Central memory CD4-positive, alpha-beta T cell (primary cell): ENCODE data around the gene CARMIL1.

ENCODE experiments used
- DNase-seq: peaks from one replicate; pipeline ENCODE4 v3.0.0; 2022

CARMIL1 gene

GRCh38 chr6:25630508-25631278 lies 351.5 kb downstream of the CARMIL1 start:
- DNase-seq: no peak

GRCh38 chr6:25635886-25636317 lies 356.7 kb downstream of the CARMIL1 start:
- no peak for DNase-seq

DNA sequence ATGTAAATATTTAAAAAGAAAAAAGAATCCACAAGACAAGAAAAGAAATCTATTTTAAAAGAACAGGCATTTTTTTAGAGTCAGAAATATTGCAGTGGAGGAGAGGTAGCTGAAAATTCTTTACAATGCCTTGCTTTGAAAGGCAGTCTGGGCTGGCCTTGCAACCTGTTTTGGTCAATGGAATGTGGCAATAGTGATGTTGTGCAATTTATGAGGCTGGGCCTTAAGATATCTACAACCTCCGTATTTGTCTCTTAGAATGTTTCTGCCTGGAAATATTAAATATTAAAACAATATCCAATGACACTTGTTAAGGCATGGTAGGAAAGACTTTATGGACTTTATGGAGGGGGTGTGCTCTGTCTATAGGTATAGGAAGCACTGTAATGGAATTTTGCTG lies 358.0 kb downstream of the CARMIL1 start:
- DNase-seq: no peak

DNA sequence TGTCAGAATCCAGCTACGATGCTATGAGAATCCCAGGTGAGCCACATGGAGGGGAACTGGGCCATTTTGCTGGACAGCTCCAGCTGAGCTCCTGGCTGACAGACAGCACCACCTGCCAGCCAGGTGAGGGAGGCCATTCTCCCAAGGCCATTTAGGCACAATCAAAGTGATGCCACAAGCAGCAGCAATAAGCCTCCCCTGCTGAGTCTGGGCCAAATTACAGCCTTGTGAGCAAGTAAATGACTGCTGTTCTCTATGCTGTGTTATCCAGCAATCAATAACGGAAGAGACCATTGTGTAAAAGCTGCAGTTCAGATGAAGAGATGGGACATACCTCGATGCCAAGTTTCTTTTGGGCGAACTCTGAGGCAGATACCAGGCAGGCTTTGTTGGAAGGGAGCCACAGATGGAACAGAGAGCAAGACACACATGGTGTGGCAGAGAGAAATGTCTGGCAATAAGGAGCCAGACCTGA lies 358.8 kb downstream of the CARMIL1 start:
- no peak for DNase-seq

DNA sequence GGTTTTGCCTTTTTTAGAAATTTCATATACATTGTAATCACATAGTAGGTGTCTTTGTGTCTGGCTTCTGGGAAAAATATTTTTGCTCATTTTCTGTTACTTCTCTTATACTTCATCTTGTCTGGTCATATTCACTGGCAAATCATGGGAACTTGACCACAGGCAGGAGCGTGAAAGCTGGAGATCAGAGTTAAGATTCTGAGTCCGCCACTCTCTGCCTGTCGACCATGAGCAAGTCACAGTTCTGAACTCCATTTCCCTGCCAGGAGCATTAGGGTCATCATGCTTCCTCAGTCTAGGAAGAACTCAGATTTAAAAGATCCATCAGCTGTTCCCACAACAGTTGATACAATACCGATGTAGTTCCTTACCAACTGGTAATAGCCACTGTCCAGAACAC lies 360.5 kb downstream of the CARMIL1 start:
- DNase-seq: no peak

DNA sequence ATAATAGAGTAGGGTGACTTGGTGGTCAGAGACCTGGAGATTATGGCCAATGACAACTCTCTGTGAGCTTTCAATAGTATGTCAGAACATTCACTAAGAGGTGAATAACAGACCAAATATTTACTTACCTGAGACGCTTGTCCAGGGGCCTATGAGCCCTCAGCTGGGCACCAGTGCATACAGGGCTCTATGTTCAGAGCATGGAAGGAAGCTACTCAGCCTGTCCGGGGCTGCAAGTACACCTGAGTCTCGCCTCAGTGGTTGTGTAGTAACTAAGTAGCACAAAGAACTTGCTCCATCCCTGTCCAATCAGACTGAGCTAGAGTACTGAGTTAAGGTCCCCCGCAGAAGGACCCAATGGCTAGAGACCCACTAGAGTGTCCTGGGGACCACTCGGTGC lies 361.3 kb downstream of the CARMIL1 start:
- no peak for DNase-seq

GRCh38 chr6:25640891-25641290 lies 361.7 kb downstream of the CARMIL1 start:
- no peak for DNase-seq

- DNase-seq: no peak
These were observed 362.2 kb downstream of the CARMIL1 start for GRCh38 chr6:25641377-25641776.

DNA sequence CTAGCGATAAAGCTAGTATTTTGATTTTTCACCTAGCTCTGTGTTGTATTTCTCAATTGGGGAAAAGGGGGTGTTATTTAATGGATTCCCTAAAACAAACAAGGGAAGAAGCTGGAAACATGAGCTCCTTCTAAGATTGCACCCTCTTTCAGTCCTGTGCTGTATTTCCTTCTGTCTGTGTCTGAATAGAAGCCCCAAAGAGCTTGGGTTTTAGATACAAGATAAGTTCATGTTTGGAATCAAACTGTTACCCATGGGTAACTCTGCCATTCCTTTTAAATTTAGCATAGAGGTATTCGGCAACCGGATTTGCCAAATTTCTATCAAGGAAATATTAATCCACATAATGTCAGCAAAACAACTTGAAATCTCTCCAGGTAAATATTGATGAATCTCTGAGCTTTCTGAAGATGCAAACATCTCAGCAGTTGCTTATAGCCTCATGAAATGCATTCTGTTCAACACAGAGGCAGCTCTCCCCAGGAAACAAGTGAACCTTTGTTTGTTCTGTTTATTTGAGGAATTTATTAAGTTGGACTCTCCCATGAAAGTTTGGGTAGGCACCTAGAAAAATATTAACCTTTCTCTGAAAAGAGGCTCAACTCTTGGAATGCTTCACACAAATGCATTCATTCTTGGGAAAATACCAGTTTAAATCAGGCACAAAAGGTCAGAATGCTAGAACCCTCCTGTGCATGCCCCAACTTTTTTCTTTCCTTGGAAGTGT lies 362.9 kb downstream of the CARMIL1 start:
- no peak for DNase-seq

DNA sequence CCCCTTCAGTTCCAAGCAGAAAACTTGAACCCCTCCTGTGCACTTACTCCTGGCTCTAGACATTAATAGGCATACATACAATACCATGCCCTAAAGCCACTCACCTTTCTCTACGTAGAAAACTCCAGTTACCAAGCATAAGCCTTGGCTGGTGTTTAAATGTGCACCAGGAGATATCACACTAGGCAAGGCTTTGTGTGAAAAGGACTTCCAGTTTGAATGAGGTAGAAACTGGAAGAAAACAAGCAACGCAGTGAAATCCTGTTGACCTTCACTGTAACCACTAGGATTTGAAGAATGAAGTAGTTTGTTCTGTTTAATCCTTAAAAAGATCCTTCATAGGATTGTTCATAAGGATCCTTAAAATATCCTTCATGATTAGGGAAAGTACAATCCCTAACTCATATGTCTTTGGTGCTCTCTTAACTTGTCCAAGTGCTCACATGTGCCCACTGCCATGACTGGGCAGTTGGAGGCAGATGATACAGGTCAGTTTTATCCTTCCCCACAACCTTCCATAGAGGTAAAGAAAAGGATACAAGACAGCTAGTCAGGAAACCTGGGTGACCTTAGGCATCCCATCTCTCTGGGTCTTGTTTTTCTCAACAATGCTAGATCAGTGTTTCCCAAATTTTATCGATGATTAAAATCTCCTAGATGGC lies 363.6 kb downstream of the CARMIL1 start:
- no peak for DNase-seq

DNA sequence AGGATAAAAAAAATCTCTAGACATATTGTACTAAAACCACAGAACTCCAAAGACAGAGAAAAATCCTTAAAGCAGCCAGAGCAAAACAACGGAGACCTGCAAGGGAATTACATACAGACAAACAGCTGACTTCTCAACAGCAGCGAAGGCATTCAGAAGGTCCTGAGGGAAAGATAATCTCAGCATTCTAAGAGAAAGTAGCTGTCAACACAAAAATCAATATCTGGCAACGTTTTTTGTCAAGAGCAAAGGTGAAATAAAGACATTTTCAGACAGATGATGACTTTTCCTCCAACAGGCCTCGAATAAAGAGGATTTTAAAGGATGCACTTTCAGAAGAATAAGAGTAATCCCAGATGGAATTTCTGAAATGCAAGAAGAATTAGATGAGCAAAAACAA lies 366.7 kb downstream of the CARMIL1 start:
- DNase-seq: no peak

GRCh38 chr6:25649611-25650010 lies 370.4 kb downstream of the CARMIL1 start:
- DNase-seq: no peak

DNA sequence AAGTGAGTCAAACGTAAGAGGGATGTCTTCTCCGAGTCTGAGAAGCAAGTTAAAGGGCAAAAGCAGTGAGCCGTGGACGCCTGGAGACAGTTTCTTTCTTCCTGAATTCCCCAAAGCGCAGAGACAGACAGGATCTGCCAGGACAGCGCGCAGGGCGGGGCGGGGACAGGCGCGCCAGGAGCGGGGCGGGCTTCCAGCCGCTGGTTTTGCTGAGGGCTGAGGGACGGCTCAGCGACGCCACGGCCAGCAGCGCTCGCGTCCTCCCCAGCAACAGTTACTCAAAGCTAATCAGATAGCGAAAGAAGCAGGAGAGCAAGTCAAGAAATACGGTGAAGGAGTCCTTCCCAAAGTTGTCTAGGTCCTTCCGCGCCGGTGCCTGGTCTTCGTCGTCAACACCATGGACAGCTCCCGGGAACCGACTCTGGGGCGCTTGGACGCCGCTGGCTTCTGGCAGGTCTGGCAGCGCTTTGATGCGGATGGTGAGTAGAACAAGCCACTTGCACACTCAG lies 372.9 kb downstream of the CARMIL1 start, which contains the start of gene SCGN:
TSS of gene SCGN (plus strand) at position 209 of the 509 bp plus-strand sequence. CDS start at position 398, 189 bp downstream.
- no peak for DNase-seq

DNA sequence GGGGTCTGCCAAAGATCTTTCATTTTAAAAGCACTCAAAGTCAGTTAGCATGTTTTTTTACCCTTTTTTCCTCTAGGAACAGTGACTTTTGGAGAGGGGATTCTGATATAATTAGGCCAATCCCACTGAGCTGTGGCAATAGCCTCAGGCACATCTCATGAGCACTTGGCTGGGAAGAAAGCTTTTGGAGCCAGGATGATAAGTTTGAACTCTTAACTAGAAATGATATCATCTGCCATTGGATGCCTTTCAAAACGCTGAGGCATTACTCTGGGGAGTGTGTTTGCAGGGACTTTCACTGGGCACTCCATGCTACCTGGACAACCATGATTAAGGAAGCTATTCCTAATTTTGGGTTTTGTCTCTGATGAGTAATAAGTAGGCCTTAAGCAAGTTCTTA lies 376.5 kb downstream of the CARMIL1 start:
- DNase-seq: no peak

- DNase-seq: no peak
These were observed 380.6 kb downstream of the CARMIL1 start for GRCh38 chr6:25659633-25660368.

DNA sequence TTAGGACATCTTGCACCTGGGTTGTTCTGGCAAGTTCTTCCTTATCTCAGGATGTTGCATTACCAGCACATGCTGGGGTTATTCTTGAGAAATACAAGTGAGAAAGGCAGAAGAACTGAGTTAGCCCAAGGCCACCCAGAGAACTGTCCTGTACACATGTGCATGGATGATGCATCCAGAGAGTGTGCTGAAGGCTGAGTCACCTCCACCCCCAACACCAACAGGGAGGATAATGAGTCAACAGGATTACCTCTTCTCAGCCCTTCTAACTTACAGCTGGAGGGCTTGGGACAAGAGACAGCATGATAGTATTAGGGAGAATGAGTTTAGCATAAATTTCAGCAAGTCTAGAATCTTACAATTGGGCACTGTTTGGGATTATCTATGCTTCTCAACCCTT lies 381.3 kb downstream of the CARMIL1 start:
- no peak for DNase-seq

DNA sequence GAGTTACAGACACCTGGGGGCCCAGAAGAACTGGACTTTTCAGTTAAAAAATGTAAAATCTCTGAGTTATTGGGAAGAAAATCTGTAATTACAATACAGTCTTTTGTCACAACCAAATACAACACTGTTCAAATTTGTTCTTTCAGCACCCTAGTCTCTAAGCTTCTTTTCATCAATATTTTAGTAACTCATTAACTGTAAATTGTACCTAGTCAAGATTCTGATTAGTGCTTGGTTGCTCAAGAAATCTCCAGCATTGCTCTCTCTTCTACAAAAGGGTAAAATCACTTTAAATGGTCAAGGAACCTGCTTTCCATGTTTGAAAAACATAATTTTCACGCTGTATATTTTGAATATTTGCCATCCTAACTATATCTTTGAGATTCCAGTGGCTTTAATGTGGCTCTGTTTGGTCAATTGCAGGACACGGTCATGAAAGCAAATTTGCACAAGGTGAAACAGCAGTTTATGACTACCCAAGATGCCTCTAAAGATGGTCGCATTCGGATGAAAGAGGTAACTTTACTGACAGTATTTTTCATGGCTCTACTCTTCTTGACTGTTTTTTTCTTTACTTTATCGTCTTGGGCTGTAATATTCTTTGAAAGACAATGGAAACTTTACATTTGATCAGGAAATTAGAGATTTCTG lies 382.1 kb downstream of the CARMIL1 start:
- no peak for DNase-seq

- no peak for DNase-seq
These were observed 386.3 kb downstream of the CARMIL1 start for GRCh38 chr6:25665455-25665854.

- DNase-seq: no peak
These were observed 390.2 kb downstream of the CARMIL1 start for GRCh38 chr6:25669413-25669812.
